ENCODE results near the gene EIF2B2.

GRCh38 chr14:75005357-75005756, 2.6 kb downstream of the EIF2B2 start:
- no peak for TF ChIP-seq YY1 (IDR thresholded peaks at IDR 0.05; ENCODE audit: insufficient read depth, insufficient read length)
- no peak for TF ChIP-seq ZNF274 (IDR thresholded peaks at IDR 0.05; ENCODE audit: low read depth, low read length)
- no peak for TF ChIP-seq SUZ12 (IDR thresholded peaks at IDR 0.05; ENCODE audit: extremely low read depth, insufficient read depth, insufficient read length)

Data from NT2/D1 (cell line).